ENCODE measurements around the gene TESK2.

TESK2 gene

DNA sequence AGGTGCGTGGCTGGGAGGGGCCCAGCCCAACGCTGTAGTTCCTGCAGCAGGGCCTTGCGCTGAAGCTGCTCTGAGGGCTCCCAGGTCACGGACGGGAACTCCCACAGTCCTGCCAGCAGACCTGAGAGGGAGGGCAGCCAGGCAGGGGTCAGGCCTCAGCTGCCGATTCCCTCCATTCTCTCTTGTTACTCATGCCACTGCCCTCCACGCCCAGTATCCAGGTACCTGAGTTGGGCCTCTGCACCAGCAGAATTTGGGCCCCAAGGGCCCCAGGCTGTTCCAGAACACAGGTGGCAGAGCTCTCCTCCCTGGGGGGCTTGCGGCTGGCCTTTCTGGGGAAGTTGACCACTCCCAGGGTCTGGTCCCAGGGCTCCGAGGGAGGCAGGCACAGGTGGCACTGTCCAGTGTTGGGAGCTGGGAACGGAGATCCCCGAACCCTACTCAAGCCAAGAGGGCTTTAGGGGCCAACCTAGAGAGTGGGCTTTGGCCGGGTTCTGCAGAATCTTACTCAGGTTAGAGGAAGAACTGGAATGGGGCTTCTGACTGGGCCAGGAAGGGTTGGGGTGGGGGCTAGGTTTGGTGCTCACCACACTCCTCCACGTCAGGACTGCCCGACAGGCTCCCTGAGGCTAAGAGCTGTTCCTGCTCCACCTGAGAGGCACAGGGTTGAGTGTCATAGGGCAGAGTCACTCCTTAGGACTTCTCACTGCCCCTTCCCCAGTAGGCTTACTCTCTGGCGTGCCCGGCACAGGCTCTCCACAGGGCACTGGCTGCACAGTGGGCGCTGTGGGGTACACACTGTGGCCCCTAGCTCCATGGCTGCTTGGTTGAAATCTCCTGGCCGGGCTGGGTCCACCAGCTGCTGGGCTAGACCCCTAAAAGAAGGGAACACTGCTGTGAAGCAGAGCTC, 159.3 kb downstream of the TESK2 start:
- TF ChIP-seq, protein P1, sequence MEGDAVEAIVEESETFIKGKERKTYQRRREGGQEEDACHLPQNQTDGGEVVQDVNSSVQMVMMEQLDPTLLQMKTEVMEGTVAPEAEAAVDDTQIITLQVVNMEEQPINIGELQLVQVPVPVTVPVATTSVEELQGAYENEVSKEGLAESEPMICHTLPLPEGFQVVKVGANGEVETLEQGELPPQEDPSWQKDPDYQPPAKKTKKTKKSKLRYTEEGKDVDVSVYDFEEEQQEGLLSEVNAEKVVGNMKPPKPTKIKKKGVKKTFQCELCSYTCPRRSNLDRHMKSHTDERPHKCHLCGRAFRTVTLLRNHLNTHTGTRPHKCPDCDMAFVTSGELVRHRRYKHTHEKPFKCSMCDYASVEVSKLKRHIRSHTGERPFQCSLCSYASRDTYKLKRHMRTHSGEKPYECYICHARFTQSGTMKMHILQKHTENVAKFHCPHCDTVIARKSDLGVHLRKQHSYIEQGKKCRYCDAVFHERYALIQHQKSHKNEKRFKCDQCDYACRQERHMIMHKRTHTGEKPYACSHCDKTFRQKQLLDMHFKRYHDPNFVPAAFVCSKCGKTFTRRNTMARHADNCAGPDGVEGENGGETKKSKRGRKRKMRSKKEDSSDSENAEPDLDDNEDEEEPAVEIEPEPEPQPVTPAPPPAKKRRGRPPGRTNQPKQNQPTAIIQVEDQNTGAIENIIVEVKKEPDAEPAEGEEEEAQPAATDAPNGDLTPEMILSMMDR (IDR thresholded peaks at IDR 0.05; ENCODE audit: borderline replicate concordance, insufficient read depth, low read depth, low read length), result no peak

DNA sequence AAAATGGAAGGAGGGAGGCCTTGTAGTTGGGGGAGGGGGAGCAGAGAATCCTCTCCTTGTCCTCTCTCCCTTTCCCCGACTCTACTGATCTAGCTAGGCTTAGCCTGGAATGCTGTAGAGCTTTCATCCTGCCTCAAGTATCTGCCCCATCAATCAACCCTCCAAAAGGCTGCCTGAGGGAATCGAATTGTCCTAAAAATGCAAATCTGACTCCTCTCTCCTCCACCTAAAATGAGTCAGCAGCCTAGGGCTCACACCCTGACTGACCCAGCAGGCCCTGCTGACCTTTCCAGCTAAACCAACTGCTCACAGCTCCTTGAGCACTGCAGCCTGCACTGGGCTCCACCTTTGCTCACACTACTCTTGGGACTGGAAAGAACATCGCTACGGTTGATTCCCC, 161.5 kb downstream of the TESK2 start:
- TF ChIP-seq, protein P1 (IDR thresholded peaks at IDR 0.05; ENCODE audit: borderline replicate concordance, insufficient read depth, low read depth, low read length), result no peak
- H3K4me3 ChIP-seq (ENCODE audit: low read depth, low read length), result no peak overlapping the region

More for the DNA sequence above, 159.3 kb downstream of the TESK2 start:
- no peak overlapping the region for H3K4me3 ChIP-seq (ENCODE audit: low read depth, low read length)

DNA sequence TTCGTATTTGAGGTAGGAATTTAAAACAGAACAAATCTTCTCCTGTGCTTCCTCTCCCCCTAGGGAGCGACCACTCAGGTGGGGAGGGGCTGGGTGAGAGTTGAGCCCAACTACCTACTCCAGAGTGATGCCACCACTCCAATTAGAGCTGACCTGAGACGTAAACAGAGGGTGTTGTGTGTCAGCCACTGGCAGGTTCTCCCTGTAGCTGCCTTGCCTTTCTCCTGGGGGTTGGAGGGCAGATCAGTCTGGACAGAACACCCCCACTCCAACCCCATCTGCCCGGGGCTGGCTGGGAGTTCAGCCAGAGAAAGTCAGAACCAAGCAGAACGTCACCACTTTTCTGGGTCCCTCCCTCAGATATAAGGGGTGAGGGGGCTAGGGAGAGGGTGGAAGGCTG, 162.3 kb downstream of the TESK2 start:
- TF ChIP-seq, protein P1 (IDR thresholded peaks at IDR 0.05; ENCODE audit: borderline replicate concordance, insufficient read depth, low read depth, low read length), result no peak
- peak overlapping the region; percentile 26 for H3K4me3 ChIP-seq (ENCODE audit: low read depth, low read length)

DNA sequence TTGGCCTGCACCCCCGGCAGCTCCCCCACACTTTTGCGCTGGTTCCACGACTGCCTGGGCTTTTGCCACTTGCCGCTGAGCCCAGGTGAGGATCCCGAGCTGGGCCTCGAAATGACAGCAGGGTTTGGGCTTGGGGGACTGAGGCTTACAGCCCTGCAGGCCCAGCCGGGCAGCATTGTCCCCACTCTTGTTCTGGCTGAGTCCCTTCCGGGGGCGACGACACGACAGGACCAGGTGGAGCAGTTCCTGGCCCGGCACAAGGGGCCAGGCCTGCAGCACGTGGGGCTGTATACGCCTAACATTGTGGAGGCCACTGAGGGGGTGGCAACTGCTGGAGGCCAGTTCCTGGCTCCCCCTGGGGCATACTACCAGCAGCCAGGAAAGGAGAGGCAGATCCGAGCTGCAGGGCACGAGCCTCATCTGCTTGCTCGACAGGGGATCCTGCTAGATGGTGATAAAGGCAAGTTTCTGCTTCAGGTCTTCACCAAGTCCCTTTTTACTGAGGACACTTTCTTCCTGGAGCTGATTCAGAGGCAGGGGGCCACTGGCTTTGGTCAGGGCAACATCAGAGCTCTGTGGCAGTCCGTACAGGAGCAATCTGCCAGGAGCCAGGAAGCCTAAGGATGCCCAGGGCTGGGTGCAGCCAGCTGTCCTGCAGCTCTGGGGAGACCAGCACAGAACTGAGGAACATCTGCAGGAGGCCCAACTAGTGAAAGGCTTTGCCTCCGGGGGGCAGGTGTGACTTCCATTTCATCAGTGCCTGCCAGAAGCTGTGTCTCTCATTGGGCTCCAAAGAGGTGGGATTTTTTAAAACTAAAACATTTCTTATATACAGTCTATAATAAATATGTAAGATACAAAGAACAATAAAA, 163.1 kb downstream of the TESK2 start:
- TF ChIP-seq, protein P1 (IDR thresholded peaks at IDR 0.05; ENCODE audit: borderline replicate concordance, insufficient read depth, low read depth, low read length), result no peak
- H3K4me3 ChIP-seq (ENCODE audit: low read depth, low read length), result peak overlapping the region; percentile 90

- TF ChIP-seq, protein P1 (IDR thresholded peaks at IDR 0.05; ENCODE audit: borderline replicate concordance, insufficient read depth, low read depth, low read length), result no peak
- H3K4me3 ChIP-seq (ENCODE audit: low read depth, low read length), result peak within 1 kb of the TSS; percentile 90
Measured at GRCh38 chr1:45326627-45327623, 164.0 kb downstream of the TESK2 start, which contains the start of gene HPDL. Gene HPDL, plus strand, starts transcription at chr1:45326895. Its CDS starts 254 bp downstream, at chr1:45327149.

- TF ChIP-seq, protein P1 (IDR thresholded peaks at IDR 0.05; ENCODE audit: borderline replicate concordance, insufficient read depth, low read depth, low read length), result no peak
- no peak overlapping the region for H3K4me3 ChIP-seq (ENCODE audit: low read depth, low read length)
Measured at GRCh38 chr1:45325851-45326506, 165.0 kb downstream of the TESK2 start.

Data from GM12875 (cell line).